H1 (cell line): Measurements from ENCODE around the gene SLC2A14. TPM values are rescaled to one million over a fixed set of nuclear protein-coding genes. Genes with fewer than 3 reads are reported as not detected.

ENCODE experiments used
- CHD7 ChIP-seq: fragments of 300-600 bp; sonication (generic); IDR thresholded peaks from 2 replicates; pipeline ENCODE4 v1.7.1; 2012; ENCODE audit warnings: low read length, moderate library complexity, mild to moderate bottlenecking, inconsistent platforms; ENCODE audit not compliant: insufficient replicate concordance
- EP300 ChIP-seq, 2 experiments: IDR thresholded peaks; 1 replicate in 1 of 2; 2 replicates in 1 of 2; pipeline ENCODE4 v1.6.1; 2011 to 2012; ENCODE audit warnings: low read depth in 2 of 2, low read length in 2 of 2, mild to moderate bottlenecking in 2 of 2, borderline replicate concordance in 1 of 2, inconsistent platforms in 1 of 2, moderate library complexity in 1 of 2
- GABPA ChIP-seq: IDR thresholded peaks from 2 replicates; pipeline ENCODE4 v1.6.1; 2011; ENCODE audit warnings: mild to moderate bottlenecking, low read length, moderate library complexity, borderline replicate concordance; ENCODE audit not compliant: insufficient read depth
- MAX ChIP-seq: IDR thresholded peaks from 2 replicates; pipeline ENCODE4 v1.6.1; 2012; ENCODE audit warnings: inconsistent platforms
- polyA plus RNA-seq, 7 experiments: library from polyadenylated mRNA; depleted of rRNA in 3 of 7; stranded (reverse) in 5 of 7; unstranded in 2 of 7; fragments of >200 nt in 5 of 7; fragments of 200-250 nt in 2 of 7; gene quantifications; 1 replicate in 5 of 7; 2 replicates in 1 of 7; 4 replicates in 1 of 7; pipeline versions ENCODE4 v1.2.1 to v1.2.3, GENCODE V29; 2011 to 2013; ENCODE audit warnings: missing spikeins in 2 of 7, mixed read lengths in 2 of 7
- total RNA-seq: library from RNA; stranded (reverse); fragmentation: NEBNext Ultra II Directional; extraction: Animal tissue kit (Norgen Biotek cat#: 25700); gene quantifications from 2 replicates; pipeline ENCODE4 v1.2.1, GENCODE V29; 2021

SLC2A14 gene
- total and polyA plus RNA-seq, 2 of the 8 experiments (the other 6 are each of a cell fraction or from before 2014, with no cell fraction given): 11.1 to 19.3 TPM

- no peak for TF ChIP-seq CHD7
- no peak for TF ChIP-seq MAX
- no peak for TF ChIP-seq EP300 (IDR thresholded peaks at IDR 0.05; ENCODE audit: borderline replicate concordance in 1 of 2, low read depth in 2 of 2, low read length in 2 of 2)
- TF ChIP-seq GABPA: no peak
- TF ChIP-seq, all 59 proteins: peak for 0
These were observed 27.0 kb upstream of the SLC2A14 start (continued) for GRCh38 chr12:7899755-7900154.
